Measurements from ENCODE around the gene EYS. TPM values are rescaled to one million over a fixed set of nuclear protein-coding genes. Genes with fewer than 3 reads are reported as not detected.

Gene EYS
- total RNA-seq, 1 donor from 2014 or later, result not detected

GRCh38 chr6:64330694-64331307 lies 1376.2 kb downstream of the EYS start:
- Mint-ChIP-seq H3K27me3 (ENCODE audit: unreplicated experiment) (no peaks in the 10 kb centered on the region), H3K36me3 (ENCODE audit: low read depth, unreplicated experiment) (peaks cover 10% of the 10 kb centered on the region), H3K27ac (ENCODE audit: unreplicated experiment) (no peak overlapping the region), H3K4me3 (ENCODE audit: unreplicated experiment) (no peak overlapping the region), H3K4me1 (ENCODE audit: unreplicated experiment) (peaks cover 5% of the 10 kb centered on the region), H3K9me3 (ENCODE audit: unreplicated experiment) (no peaks in the 10 kb centered on the region)
- peak; percentile 53 for TF ChIP-seq CTCF (IDR thresholded peaks at IDR 0.05; ENCODE audit: unreplicated experiment)
- peak; percentile 74 for DNase-seq (ENCODE audit: low spot score)

- H3K27ac Mint-ChIP-seq (ENCODE audit: unreplicated experiment), result no peak overlapping the region
- H3K36me3 Mint-ChIP-seq (ENCODE audit: low read depth, unreplicated experiment), result peaks cover 10% of the 10 kb centered on the region
- no peak for TF ChIP-seq CTCF (IDR thresholded peaks at IDR 0.05; ENCODE audit: unreplicated experiment)
- H3K4me3 Mint-ChIP-seq (ENCODE audit: unreplicated experiment), result no peak overlapping the region
- no peak for DNase-seq (ENCODE audit: low spot score)
- H3K9me3 Mint-ChIP-seq (ENCODE audit: unreplicated experiment), result no peaks in the 10 kb centered on the region
- H3K27me3 Mint-ChIP-seq (ENCODE audit: unreplicated experiment), result no peaks in the 10 kb centered on the region
- no peaks in the 10 kb centered on the region for H3K4me1 Mint-ChIP-seq (ENCODE audit: unreplicated experiment)
Measured at GRCh38 chr6:64326939-64327338, 1380.1 kb downstream of the EYS start.

GRCh38 chr6:64325093-64325492 lies 1381.9 kb downstream of the EYS start:
- no peak for DNase-seq (ENCODE audit: low spot score)
- Mint-ChIP-seq H3K9me3 (ENCODE audit: unreplicated experiment) (no peaks in the 10 kb centered on the region), H3K27ac (ENCODE audit: unreplicated experiment) (no peak overlapping the region), H3K27me3 (ENCODE audit: unreplicated experiment) (no peaks in the 10 kb centered on the region), H3K36me3 (ENCODE audit: low read depth, unreplicated experiment) (peaks cover 10% of the 10 kb centered on the region), H3K4me3 (ENCODE audit: unreplicated experiment) (no peak overlapping the region), H3K4me1 (ENCODE audit: unreplicated experiment) (no peaks in the 10 kb centered on the region)
- TF ChIP-seq CTCF (IDR thresholded peaks at IDR 0.05; ENCODE audit: unreplicated experiment), result no peak

- Mint-ChIP-seq H3K36me3 (ENCODE audit: low read depth, unreplicated experiment) (no peaks in the 10 kb centered on the region), H3K27ac (ENCODE audit: unreplicated experiment) (no peak overlapping the region), H3K9me3 (ENCODE audit: unreplicated experiment) (no peaks in the 10 kb centered on the region), H3K4me3 (ENCODE audit: unreplicated experiment) (no peak overlapping the region), H3K27me3 (ENCODE audit: unreplicated experiment) (peaks cover 4% of the 10 kb centered on the region), H3K4me1 (ENCODE audit: unreplicated experiment) (no peaks in the 10 kb centered on the region)
- no peak for TF ChIP-seq CTCF (IDR thresholded peaks at IDR 0.05; ENCODE audit: unreplicated experiment)
- DNase-seq (ENCODE audit: low spot score), result no peak
Measured at GRCh38 chr6:64310214-64310613, 1396.8 kb downstream of the EYS start.

GRCh38 chr6:64301307-64302236 lies 1405.5 kb downstream of the EYS start:
- Mint-ChIP-seq H3K9me3 (ENCODE audit: unreplicated experiment) (peaks cover 4% of the 10 kb centered on the region), H3K4me3 (ENCODE audit: unreplicated experiment) (no peak overlapping the region), H3K27ac (ENCODE audit: unreplicated experiment) (no peak overlapping the region), H3K4me1 (ENCODE audit: unreplicated experiment) (no peaks in the 10 kb centered on the region), H3K36me3 (ENCODE audit: low read depth, unreplicated experiment) (no peaks in the 10 kb centered on the region), H3K27me3 (ENCODE audit: unreplicated experiment) (no peaks in the 10 kb centered on the region)
- no peak for DNase-seq (ENCODE audit: low spot score)
- no peak for TF ChIP-seq CTCF (IDR thresholded peaks at IDR 0.05; ENCODE audit: unreplicated experiment)

All from endothelial cell (in vitro differentiated cells).